ENCODE data around the gene SLC22A4.

SLC22A4 gene

GRCh38 chr5:132371603-132371994 lies 77.4 kb downstream of the SLC22A4 start:
- FAIRE-seq (no peak), DNase-seq (ENCODE audit: low spot score) (no peak)

- no peak for FAIRE-seq
- DNase-seq (ENCODE audit: low spot score), result no peak
Measured at GRCh38 chr5:132372127-132372526, 77.9 kb downstream of the SLC22A4 start.

GRCh38 chr5:132372542-132372941 lies 78.3 kb downstream of the SLC22A4 start:
- DNase-seq (ENCODE audit: low spot score), result no peak
- no peak for FAIRE-seq

DNA sequence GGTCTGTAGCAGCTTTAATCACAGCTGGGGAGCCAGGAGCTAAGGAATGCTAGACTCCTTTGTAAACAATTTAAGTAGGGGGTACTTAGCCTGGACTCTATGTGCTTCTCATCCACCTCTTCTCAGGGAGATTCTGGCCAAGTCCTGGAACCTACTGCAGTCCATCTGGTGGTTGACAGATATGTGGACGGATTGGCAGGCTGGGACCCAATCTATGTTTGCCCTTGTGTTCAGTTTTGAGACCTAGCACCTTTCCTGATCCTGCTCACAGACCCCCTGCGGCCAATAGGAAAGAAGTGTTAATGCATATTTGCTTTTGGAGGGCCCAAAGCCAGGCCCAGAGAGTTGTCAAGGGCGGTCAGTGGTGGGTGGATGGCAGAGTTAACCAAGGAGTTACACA lies 81.8 kb downstream of the SLC22A4 start:
- DNase-seq (ENCODE audit: low spot score), result no peak
- FAIRE-seq, result no peak

GRCh38 chr5:132376694-132377641 lies 82.8 kb downstream of the SLC22A4 start:
- DNase-seq (ENCODE audit: low spot score), result no peak
- no peak for FAIRE-seq

GRCh38 chr5:132377738-132378137 lies 83.5 kb downstream of the SLC22A4 start:
- no peak for FAIRE-seq

DNA sequence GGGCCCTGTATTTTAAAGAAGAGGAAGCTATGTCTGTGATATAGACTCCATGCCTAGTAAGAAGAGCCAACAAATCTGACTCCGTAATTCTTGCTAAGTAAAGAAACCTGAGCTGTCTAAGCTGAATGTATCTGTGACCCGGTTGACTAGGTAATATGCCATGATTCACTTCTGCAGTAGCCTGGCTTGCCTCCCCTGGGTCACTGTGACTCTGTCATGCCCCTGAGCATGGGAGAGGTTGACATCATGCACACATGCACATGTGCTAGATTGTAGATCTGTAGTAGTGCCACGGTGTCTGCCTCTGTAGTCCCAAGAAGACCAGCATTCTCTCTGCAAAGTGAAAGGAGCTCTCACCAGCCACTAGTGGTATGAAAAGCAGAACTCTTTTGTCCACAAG lies 84.4 kb downstream of the SLC22A4 start:
- DNase-seq (ENCODE audit: low spot score), result peak; percentile 66
- FAIRE-seq, result no peak

More at GRCh38 chr5:132377738-132378137, 83.5 kb downstream of the SLC22A4 start:
- DNase-seq (ENCODE audit: low spot score), result no peak

GRCh38 chr5:132380047-132380446 lies 85.9 kb downstream of the SLC22A4 start:
- DNase-seq (ENCODE audit: low spot score), result no peak
- no peak for FAIRE-seq

GRCh38 chr5:132380741-132381140 lies 86.5 kb downstream of the SLC22A4 start:
- FAIRE-seq (no peak), DNase-seq (ENCODE audit: low spot score) (no peak)

DNA sequence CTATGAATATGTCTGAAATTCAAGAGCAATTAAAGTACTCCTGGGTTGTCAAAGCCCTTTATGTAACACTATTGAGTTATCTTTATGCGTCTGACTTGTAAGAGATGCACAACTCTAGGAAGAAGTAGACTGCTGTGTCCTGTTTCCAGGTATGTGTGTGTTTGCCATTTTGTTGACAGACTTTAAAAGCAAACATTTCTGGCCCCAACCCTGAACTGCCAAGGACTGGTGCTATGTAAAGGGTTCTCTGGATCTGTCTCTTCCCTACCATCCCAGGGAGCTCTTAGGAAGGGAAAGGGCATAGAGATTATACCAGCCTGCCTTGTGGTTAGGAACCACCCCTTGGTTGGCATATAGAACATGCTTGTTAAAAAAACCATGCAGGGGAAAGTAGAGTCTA lies 87.4 kb downstream of the SLC22A4 start:
- no peak for DNase-seq (ENCODE audit: low spot score)
- no peak for FAIRE-seq

GRCh38 chr5:132383261-132383660 lies 89.1 kb downstream of the SLC22A4 start:
- FAIRE-seq, result no peak

GRCh38 chr5:132383984-132384383 lies 89.8 kb downstream of the SLC22A4 start:
- DNase-seq (ENCODE audit: low spot score), result no peak
- FAIRE-seq, result no peak

More at GRCh38 chr5:132383261-132383660, 89.1 kb downstream of the SLC22A4 start:
- DNase-seq (ENCODE audit: low spot score), result no peak

DNA sequence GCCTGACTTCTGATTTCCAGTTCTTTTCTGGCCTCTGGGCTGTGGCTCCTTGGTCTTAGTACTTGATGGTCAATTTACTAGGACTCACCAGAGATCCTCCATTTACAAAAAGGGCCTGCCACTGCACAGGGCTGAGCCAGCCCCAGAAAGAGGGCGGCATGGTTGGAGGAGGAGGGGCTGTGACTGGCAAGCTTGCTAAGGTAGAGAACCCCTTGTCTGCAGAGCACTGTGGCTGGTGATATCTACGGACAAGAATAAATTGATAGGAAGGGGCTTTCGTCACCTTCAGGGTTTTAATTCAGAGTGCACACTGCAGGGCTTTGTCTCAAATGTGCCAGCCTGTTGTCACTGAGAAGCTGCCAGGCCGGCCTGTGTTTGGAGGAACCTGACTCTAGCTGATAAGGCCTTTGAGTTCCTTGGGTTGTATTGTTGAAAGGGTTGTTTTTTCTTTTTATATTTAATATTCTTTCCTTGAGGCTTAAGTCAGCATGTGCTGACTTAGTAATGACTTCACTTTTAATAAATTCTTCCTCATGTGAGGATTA lies 90.4 kb downstream of the SLC22A4 start:
- no peak for FAIRE-seq
- no peak for DNase-seq (ENCODE audit: low spot score)

DNA sequence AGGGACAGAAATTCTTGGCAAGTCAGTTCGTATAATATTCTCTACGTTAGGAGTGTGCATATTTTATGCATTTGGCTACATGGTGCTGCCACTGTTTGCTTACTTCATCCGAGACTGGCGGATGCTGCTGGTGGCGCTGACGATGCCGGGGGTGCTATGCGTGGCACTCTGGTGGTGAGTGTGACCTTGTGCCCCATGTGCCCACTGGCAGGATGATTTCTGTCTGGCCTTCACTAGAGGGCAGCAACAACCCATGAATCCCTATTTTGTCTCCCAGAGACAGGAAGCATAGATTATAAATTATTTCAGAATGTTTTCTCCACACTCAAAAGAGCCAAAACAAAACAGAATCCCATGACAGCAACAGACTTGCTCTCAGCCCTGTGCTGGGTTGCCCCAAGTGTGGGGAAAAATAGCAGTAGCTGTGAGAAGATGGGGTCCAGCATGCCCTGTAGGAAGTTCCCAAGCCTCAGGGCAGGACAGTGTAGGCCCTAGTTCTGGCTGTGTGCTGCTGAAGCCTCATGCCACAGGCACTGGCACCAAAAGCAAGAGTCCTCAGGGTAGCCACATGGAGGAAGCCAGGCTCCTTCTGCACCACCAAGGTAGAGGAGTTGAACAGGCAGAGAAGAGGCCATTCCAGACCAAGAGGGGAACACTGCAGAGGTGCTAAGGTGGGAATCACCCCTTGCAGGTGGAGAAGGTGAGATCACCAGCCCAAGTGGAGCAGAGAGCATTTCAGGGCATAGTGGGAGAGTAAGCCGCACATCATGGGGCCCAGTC lies 91.3 kb downstream of the SLC22A4 start:
- FAIRE-seq (no peak), DNase-seq (ENCODE audit: low spot score) (peak; percentile 69)

- no peak for FAIRE-seq
- peak; percentile 55 for DNase-seq (ENCODE audit: low spot score)
Measured at GRCh38 chr5:132386644-132387286, 92.6 kb downstream of the SLC22A4 start.

GRCh38 chr5:132387640-132388117 lies 93.5 kb downstream of the SLC22A4 start:
- FAIRE-seq (peak; percentile 97), DNase-seq (ENCODE audit: low spot score) (peak; percentile 99)

DNA sequence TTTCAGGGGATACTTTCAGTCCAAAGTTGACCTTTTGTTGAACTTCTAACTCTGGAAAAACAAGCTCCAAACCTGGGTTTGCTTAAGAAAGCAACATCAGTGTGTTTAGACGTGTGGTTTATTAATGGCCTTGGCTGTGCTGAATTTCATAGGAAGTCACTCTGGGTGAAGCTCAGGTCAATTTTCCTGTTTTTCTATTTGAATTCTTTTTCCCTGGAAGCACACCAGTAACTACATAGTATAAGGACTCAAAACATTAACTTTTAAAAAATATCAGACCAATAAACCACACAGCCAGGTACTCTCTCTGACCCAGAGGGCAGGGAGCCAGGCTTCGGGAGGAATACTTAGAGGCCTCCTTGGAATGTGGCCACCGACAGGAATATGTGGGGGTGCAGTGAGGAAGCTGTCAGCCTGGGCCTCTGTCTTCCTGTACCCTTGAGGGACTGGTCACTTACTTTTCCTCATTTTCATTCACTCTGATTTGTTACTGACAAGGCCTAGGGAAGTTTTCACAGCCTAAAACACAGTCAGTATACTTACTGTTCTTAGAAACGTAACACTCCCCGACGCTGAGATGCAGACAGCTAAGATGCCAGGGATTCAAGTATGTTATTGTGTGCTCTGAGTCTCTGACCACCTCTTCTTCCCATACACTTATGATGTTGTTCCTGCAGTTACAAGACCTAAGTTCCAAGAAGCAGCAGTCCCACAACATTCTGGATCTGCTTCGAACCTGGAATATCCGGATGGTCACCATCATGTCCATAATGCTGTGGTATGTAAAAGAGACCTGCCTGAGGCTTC lies 94.3 kb downstream of the SLC22A4 start:
- DNase-seq (ENCODE audit: low spot score) (peak; percentile 35), FAIRE-seq (peak; percentile 70)

DNA sequence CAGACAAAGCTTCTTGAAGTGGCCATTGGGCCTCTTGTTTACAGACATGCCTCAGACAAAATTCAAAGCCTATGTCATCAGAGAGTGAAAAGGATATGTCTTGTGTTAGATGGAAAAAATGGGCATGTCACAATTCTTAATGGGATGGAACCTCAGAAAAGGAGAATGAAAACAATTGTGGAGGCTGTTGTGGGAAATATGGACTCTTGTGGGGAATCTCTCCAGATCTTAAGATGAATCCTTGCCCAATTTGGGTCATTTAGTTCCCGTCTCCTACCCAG lies 94.8 kb downstream of the SLC22A4 start:
- FAIRE-seq (no peak), DNase-seq (ENCODE audit: low spot score) (no peak)

- FAIRE-seq, result peak; percentile 98
- peak; percentile 99 for DNase-seq (ENCODE audit: low spot score)
Measured at GRCh38 chr5:132389585-132390286, 95.5 kb downstream of the SLC22A4 start.

GRCh38 chr5:132391247-132391646 lies 97.1 kb downstream of the SLC22A4 start:
- DNase-seq (ENCODE audit: low spot score), result no peak
- no peak for FAIRE-seq
